ENCODE results near the gene AGAP2. TPM values are rescaled to one million over a fixed set of nuclear protein-coding genes. Genes with fewer than 3 reads are reported as not detected.
A peak's percentile ranks its signal among the peaks of the same experiment; 100 is the strongest.

Gene AGAP2
- total and polyA plus RNA-seq, 2 of the 13 experiments (the other 11 are each of a cell fraction or from before 2014, with no cell fraction given), result 0.38 to 0.45 TPM

DNA sequence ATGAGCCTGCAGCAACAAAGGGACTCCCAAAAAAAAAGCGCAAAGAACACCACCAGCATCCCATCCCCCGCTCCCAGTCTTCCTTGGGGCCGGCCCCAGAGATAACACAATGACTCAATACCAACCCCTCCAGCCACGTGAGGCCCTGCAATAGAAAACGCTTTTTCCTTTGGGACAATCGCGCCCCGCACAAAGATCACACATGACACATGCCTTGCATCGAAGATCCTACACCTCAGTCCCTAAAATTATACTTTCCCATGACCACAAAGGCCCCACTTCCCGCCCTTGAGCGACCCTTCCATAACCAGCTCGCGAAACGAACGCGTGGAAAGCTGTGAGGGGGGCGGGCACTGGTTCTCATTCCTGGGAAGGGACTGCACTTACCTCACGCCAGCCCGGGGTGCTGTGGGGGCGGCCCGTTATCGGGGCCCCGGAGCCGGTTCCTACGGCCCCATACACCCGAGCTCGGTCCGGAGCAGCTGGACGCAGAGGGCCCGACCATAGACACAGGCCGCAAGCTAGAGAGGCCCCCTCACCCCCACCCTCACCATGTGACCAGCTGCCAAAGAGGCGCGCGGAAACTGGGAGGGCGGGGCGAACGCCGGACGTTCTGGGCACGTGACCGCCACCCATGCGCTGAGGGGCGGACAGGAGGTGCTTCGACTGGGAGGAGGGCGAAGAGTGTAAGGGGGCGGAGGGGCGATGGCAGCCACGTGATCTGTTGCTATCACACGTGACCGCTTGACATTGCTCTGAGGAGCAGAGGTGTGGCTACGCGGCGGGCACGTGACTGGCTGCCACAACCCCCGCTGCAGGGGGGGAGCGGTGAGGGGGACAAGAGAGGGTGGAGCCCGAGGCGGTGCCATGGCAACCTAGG lies 13.5 kb upstream of the AGAP2 start, which contains the start of gene CDK4 (continued):
- no peak for TF ChIP-seq NFE2L2 (IDR thresholded peaks at IDR 0.05; ENCODE audit: low read length)
- TF ChIP-seq HNF4G (IDR thresholded peaks at IDR 0.05; ENCODE audit: borderline replicate concordance, low read depth, low read length), result no peak; the same call in 1 of the 2 replicates
- peak; percentile 53; the same call in 1 of the 2 replicates for TF ChIP-seq HNF4G (CRISPR knock-in tag; IDR thresholded peaks at IDR 0.05; ENCODE audit: borderline replicate concordance, low read depth)
- TF ChIP-seq ZBTB1 (CRISPR knock-in tag; IDR thresholded peaks at IDR 0.05; ENCODE audit: borderline replicate concordance), result no peak
- TF ChIP-seq MBD4 (IDR thresholded peaks at IDR 0.05; ENCODE audit: borderline replicate concordance, low read length), result no peak
- peak; percentile 35 for TF ChIP-seq TBL1XR1 (IDR thresholded peaks at IDR 0.05; ENCODE audit: borderline replicate concordance, low read length, partially characterized antibody)
- peak; percentile 69; the same call in 1 of the 2 replicates for TF ChIP-seq NCOR1 (IDR thresholded peaks at IDR 0.05; ENCODE audit: borderline replicate concordance, low read length)
- TF ChIP-seq JUND (CRISPR knock-in tag; IDR thresholded peaks at IDR 0.05), result peak; percentile 45; the same call in 1 of the 2 replicates
- TF ChIP-seq ZNF589 (CRISPR knock-in tag; conservative IDR thresholded peaks at IDR 0.05), result peak; percentile 88
- TF ChIP-seq DPF2 (CRISPR knock-in tag; IDR thresholded peaks at IDR 0.05; ENCODE audit: borderline replicate concordance, low read depth), result no peak
- TF ChIP-seq SP4 (CRISPR knock-in tag; IDR thresholded peaks at IDR 0.05), result peak; percentile 94
- TF ChIP-seq, protein P1, sequence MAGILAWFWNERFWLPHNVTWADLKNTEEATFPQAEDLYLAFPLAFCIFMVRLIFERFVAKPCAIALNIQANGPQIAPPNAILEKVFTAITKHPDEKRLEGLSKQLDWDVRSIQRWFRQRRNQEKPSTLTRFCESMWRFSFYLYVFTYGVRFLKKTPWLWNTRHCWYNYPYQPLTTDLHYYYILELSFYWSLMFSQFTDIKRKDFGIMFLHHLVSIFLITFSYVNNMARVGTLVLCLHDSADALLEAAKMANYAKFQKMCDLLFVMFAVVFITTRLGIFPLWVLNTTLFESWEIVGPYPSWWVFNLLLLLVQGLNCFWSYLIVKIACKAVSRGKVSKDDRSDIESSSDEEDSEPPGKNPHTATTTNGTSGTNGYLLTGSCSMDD (CRISPR knock-in tag; IDR thresholded peaks at IDR 0.05), result 0 out of 2 replicates have a peak, but pooled peaks have one; percentile 58
- TF ChIP-seq ZNF205 (CRISPR knock-in tag; IDR thresholded peaks at IDR 0.05), result 0 out of 2 replicates have a peak, but pooled peaks have one; percentile 49
- no peak; the same call in 1 of the 2 replicates for TF ChIP-seq MLXIP (CRISPR knock-in tag; IDR thresholded peaks at IDR 0.05; ENCODE audit: borderline replicate concordance)
- peak; percentile 74 for TF ChIP-seq ELF1 (CRISPR knock-in tag; IDR thresholded peaks at IDR 0.05)
- TF ChIP-seq ZNF441 (CRISPR knock-in tag; IDR thresholded peaks at IDR 0.05; ENCODE audit: borderline replicate concordance), result peak; percentile 91
- TF ChIP-seq, protein P2, sequence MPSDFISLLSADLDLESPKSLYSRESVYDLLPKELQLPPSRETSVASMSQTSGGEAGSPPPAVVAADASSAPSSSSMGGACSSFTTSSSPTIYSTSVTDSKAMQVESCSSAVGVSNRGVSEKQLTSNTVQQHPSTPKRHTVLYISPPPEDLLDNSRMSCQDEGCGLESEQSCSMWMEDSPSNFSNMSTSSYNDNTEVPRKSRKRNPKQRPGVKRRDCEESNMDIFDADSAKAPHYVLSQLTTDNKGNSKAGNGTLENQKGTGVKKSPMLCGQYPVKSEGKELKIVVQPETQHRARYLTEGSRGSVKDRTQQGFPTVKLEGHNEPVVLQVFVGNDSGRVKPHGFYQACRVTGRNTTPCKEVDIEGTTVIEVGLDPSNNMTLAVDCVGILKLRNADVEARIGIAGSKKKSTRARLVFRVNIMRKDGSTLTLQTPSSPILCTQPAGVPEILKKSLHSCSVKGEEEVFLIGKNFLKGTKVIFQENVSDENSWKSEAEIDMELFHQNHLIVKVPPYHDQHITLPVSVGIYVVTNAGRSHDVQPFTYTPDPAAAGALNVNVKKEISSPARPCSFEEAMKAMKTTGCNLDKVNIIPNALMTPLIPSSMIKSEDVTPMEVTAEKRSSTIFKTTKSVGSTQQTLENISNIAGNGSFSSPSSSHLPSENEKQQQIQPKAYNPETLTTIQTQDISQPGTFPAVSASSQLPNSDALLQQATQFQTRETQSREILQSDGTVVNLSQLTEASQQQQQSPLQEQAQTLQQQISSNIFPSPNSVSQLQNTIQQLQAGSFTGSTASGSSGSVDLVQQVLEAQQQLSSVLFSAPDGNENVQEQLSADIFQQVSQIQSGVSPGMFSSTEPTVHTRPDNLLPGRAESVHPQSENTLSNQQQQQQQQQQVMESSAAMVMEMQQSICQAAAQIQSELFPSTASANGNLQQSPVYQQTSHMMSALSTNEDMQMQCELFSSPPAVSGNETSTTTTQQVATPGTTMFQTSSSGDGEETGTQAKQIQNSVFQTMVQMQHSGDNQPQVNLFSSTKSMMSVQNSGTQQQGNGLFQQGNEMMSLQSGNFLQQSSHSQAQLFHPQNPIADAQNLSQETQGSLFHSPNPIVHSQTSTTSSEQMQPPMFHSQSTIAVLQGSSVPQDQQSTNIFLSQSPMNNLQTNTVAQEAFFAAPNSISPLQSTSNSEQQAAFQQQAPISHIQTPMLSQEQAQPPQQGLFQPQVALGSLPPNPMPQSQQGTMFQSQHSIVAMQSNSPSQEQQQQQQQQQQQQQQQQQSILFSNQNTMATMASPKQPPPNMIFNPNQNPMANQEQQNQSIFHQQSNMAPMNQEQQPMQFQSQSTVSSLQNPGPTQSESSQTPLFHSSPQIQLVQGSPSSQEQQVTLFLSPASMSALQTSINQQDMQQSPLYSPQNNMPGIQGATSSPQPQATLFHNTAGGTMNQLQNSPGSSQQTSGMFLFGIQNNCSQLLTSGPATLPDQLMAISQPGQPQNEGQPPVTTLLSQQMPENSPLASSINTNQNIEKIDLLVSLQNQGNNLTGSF (CRISPR knock-in tag; IDR thresholded peaks at IDR 0.05), result no peak
- peak; percentile 33 to 73; a peak in 3 of 4 replicates for TF ChIP-seq EP300 (IDR thresholded peaks at IDR 0.05; ENCODE audit: low read depth in 2 of 2, low read length in 2 of 2)
- peak; percentile 78; the same call in 1 of the 2 replicates for TF ChIP-seq EP300 (CRISPR knock-in tag; IDR thresholded peaks at IDR 0.05; ENCODE audit: borderline replicate concordance)
- TF ChIP-seq RBM22 (optimal IDR thresholded peaks at IDR 0.05; ENCODE audit: low read length), result peak; percentile 39
